ENCODE data around the gene CLOCK.

The CLOCK gene

GRCh38 chr4:55530691-55531090 lies 16.0 kb downstream of the CLOCK start:
- H3K9ac ChIP-seq: no peak overlapping the region
- H3K36me3 ChIP-seq: peaks cover 40 to 83% (median 69%) of the 10 kb centered on the region in 11 experiments
- no peak for TF ChIP-seq Cebpa-rat (IDR thresholded peaks at IDR 0.05)
- H3K27ac ChIP-seq: no peak overlapping the region
- H4K20me1 ChIP-seq: peaks cover 0 to 26% (median 0%) of the 10 kb centered on the region in 11 experiments; a peak in 3 of 22 replicates
- no peak overlapping the region for H3K4me2 ChIP-seq
- no peak overlapping the region; a peak in 1 of 20 replicates for H3K4me3 ChIP-seq
- H3K4me1 ChIP-seq: peaks cover 0 to 11% (median 0%) of the 10 kb centered on the region in 10 experiments; a peak in 2 of 20 replicates
- H3K27me3 ChIP-seq: no peaks in the 10 kb centered on the region
- peaks cover 53 to 76% (median 71%) of the 10 kb centered on the region in 11 experiments for H3K9me3 ChIP-seq (replicated peaks in 1 of 11)

- H3K9ac ChIP-seq: no peak overlapping the region
- peaks cover 0 to 11% (median 0%) of the 10 kb centered on the region in 10 experiments; a peak in 2 of 20 replicates for H3K4me1 ChIP-seq
- no peak for TF ChIP-seq Cebpa-rat (IDR thresholded peaks at IDR 0.05)
- H3K27me3 ChIP-seq: no peaks in the 10 kb centered on the region
- peaks cover 48 to 71% (median 66%) of the 10 kb centered on the region in 11 experiments for H3K9me3 ChIP-seq (replicated peaks in 1 of 11)
- H3K4me3 ChIP-seq: no peak overlapping the region; a peak in 1 of 20 replicates
- H3K27ac ChIP-seq: no peak overlapping the region
- H3K4me2 ChIP-seq: no peak overlapping the region
- H3K36me3 ChIP-seq: peaks cover 39 to 79% (median 67%) of the 10 kb centered on the region in 11 experiments
- H4K20me1 ChIP-seq: peaks cover 0 to 26% (median 0%) of the 10 kb centered on the region in 11 experiments; a peak in 3 of 22 replicates
These were observed 16.5 kb downstream of the CLOCK start for GRCh38 chr4:55530167-55530566.

GRCh38 chr4:55528491-55528890 lies 18.2 kb downstream of the CLOCK start:
- peaks cover 0 to 11% (median 0%) of the 10 kb centered on the region in 10 experiments; a peak in 2 of 20 replicates for H3K4me1 ChIP-seq
- H3K9me3 ChIP-seq (replicated peaks in 1 of 11): peaks cover 33 to 58% (median 51%) of the 10 kb centered on the region in 11 experiments
- no peak overlapping the region for H3K4me3 ChIP-seq
- peaks cover 0 to 26% (median 0%) of the 10 kb centered on the region in 11 experiments; a peak in 3 of 22 replicates for H4K20me1 ChIP-seq
- no peaks in the 10 kb centered on the region for H3K27me3 ChIP-seq
- H3K27ac ChIP-seq: no peak overlapping the region
- TF ChIP-seq Cebpa-rat (IDR thresholded peaks at IDR 0.05): no peak
- H3K36me3 ChIP-seq: peaks cover 24 to 69% (median 54%) of the 10 kb centered on the region in 11 experiments
- H3K4me2 ChIP-seq: no peak overlapping the region
- H3K9ac ChIP-seq: no peak overlapping the region

DNA sequence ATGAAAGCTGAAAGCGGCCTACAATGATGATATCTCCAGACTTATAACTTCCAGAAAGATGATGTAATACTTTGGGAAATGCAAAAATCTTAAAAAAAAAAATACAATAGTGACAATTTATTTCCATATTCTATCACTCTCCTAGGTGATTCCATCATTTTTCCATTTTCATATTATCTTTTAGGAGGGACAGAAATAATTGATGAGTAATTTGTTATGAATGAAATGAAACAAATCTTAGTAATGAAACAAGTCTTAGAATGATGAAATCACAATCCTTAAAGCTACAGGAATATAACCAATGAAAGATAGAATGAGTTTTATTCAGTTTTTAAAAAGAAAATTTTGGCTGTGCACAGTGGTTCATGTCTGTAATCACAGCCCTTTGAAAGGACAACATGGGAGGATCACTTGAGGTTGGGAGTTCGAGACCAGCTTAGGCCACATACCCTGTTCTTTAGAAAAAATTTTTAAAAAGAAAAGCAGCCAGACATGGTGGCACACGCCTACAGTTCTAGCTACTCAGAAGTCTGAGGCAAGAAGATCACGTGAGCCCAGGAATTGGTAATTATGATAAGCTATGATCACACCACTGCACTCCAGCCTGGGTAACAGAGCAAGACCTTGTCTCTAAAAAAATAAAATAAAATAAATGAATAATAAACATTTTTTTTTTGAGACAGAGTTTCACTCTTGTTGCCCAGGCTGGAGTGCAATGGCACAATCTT lies 21.7 kb downstream of the CLOCK start:
- no peak overlapping the region for H3K4me3 ChIP-seq
- H3K27me3 ChIP-seq: no peaks in the 10 kb centered on the region
- peaks cover 3 to 50% (median 33%) of the 10 kb centered on the region in 11 experiments; a peak in 21 of 22 replicates for H3K9me3 ChIP-seq (replicated peaks in 1 of 11)
- H3K27ac ChIP-seq: no peak overlapping the region
- H3K4me1 ChIP-seq: no peaks in the 10 kb centered on the region
- no peak for TF ChIP-seq Cebpa-rat (IDR thresholded peaks at IDR 0.05)
- peaks cover 8 to 57% (median 27%) of the 10 kb centered on the region in 11 experiments; a peak in 21 of 22 replicates for H3K36me3 ChIP-seq
- H3K4me2 ChIP-seq: no peak overlapping the region
- H4K20me1 ChIP-seq: peaks cover 0 to 25% (median 0%) of the 10 kb centered on the region in 11 experiments; a peak in 3 of 22 replicates
- H3K9ac ChIP-seq: no peak overlapping the region

DNA sequence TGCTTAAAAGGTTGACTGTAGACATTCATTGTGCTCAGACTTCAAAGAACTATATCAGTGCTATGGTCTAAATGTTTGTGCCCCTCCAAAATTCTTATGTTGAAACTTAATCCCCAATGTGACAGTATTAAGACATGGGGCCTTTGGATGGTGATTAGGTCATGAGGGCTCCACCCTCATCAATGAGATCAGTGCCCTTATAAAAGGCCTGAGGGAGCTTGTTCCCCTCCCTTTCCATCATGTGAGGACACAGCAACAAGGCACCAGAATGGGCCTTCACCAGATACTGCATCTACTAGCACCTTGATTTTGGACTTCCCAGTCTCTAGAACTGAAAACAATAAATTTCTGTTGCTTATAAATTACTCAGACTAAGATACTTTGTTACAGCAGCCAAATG lies 28.3 kb downstream of the CLOCK start:
- Histone ChIP-seq H3K9me3 (replicated peaks in 1 of 11) (peaks cover 16 to 61% (median 44%) of the 10 kb centered on the region in 11 experiments), H3K36me3 (peaks cover 17 to 55% (median 29%) of the 10 kb centered on the region in 11 experiments), H4K20me1 (no peaks in the 10 kb centered on the region), H3K4me3 (no peak overlapping the region), H3K27ac (no peak overlapping the region), H3K9ac (no peak overlapping the region), H3K27me3 (no peaks in the 10 kb centered on the region), H3K4me2 (no peak overlapping the region), H3K4me1 (peaks cover 0 to 18% (median 0%) of the 10 kb centered on the region in 10 experiments; a peak in 6 of 20 replicates)
- TF ChIP-seq Cebpa-rat (IDR thresholded peaks at IDR 0.05): no peak

GRCh38 chr4:55517526-55518229 lies 29.0 kb downstream of the CLOCK start:
- peaks cover 21 to 55% (median 23%) of the 10 kb centered on the region in 11 experiments for H3K36me3 ChIP-seq
- peaks cover 20 to 61% (median 50%) of the 10 kb centered on the region in 11 experiments for H3K9me3 ChIP-seq (replicated peaks in 1 of 11)
- no peak overlapping the region for H3K4me2 ChIP-seq
- H3K9ac ChIP-seq: no peak overlapping the region
- no peak for TF ChIP-seq Cebpa-rat (IDR thresholded peaks at IDR 0.05)
- peaks cover 0 to 18% (median 0%) of the 10 kb centered on the region in 10 experiments; a peak in 6 of 20 replicates for H3K4me1 ChIP-seq
- H3K27me3 ChIP-seq: no peaks in the 10 kb centered on the region
- no peaks in the 10 kb centered on the region for H4K20me1 ChIP-seq
- H3K4me3 ChIP-seq: no peak overlapping the region
- no peak overlapping the region for H3K27ac ChIP-seq

GRCh38 chr4:55512922-55513571 lies 33.7 kb downstream of the CLOCK start:
- Histone ChIP-seq H3K9me3 (replicated peaks in 1 of 11) (peaks cover 21 to 46% (median 36%) of the 10 kb centered on the region in 11 experiments; a peak in 21 of 22 replicates), H3K9ac (no peak overlapping the region), H3K4me3 (no peak overlapping the region), H3K36me3 (peaks cover 16 to 51% (median 25%) of the 10 kb centered on the region in 11 experiments; a peak in 21 of 22 replicates), H3K27me3 (no peaks in the 10 kb centered on the region), H4K20me1 (0 out of 22 replicates have a peak, but pooled peaks cover 0 to 8% (median 0%) of the 10 kb centered on the region in 11 experiments), H3K4me2 (no peak overlapping the region), H3K4me1 (peaks cover 0 to 34% (median 6%) of the 10 kb centered on the region in 10 experiments; a peak in 11 of 20 replicates), H3K27ac (no peak overlapping the region)
- no peak for TF ChIP-seq Cebpa-rat (IDR thresholded peaks at IDR 0.05)

GRCh38 chr4:55512077-55512476 lies 34.6 kb downstream of the CLOCK start:
- Histone ChIP-seq H3K4me1 (peaks cover 0 to 34% (median 6%) of the 10 kb centered on the region in 10 experiments; a peak in 11 of 20 replicates), H3K27ac (no peak overlapping the region), H3K9me3 (replicated peaks in 1 of 11) (peaks cover 12 to 38% (median 27%) of the 10 kb centered on the region in 11 experiments; a peak in 20 of 22 replicates), H3K4me2 (no peak overlapping the region), H3K27me3 (no peaks in the 10 kb centered on the region), H3K9ac (no peak overlapping the region), H3K36me3 (peaks cover 25 to 51% (median 33%) of the 10 kb centered on the region in 11 experiments), H3K4me3 (no peak overlapping the region), H4K20me1 (0 out of 22 replicates have a peak, but pooled peaks cover 0 to 8% (median 0%) of the 10 kb centered on the region in 11 experiments)
- TF ChIP-seq Cebpa-rat (IDR thresholded peaks at IDR 0.05): no peak

All from BLaER1 treated with 17β-estradiol and CSF1 and Interleukin-3, amounts not matched to agents 10 nM and 100 nM (cell line).